Measurements from ENCODE around the gene CHMP4B. TPM values are rescaled to one million over a fixed set of nuclear protein-coding genes. Genes with fewer than 3 reads are reported as not detected.

CHMP4B gene
- polyA plus RNA-seq, 1 experiment = 65.3 TPM

- Histone ChIP-seq H3K36me3 (ENCODE audit: control insufficient read depth, insufficient read depth, low read length) (no peaks in the 10 kb centered on the region), H3K4me3 (ENCODE audit: low read depth, low read length) (no peak overlapping the region), H3K27me3 (ENCODE audit: control insufficient read depth, insufficient read depth, low read length) (peaks cover 2% of the 10 kb centered on the region)
- POLR2A ChIA-PET = no interaction called here
- no peak for TF ChIP-seq CTCF (IDR thresholded peaks at IDR 0.05; ENCODE audit: insufficient read depth, low read depth, low read length)
- DNase-seq (ENCODE audit: low read depth) = no peak
- CTCF ChIA-PET = interaction anchor here (0.6 to 2.9 kb wide), 5 partner anchors 9 to 33 kb away, joined by 3 to 8 read pairs (median 4); no protein-coding TSS in a partner anchor
These were observed 70.8 kb downstream of the CHMP4B start for GRCh38 chr20:33881989-33882388.

GRCh38 chr20:33882481-33882880 is 71.3 kb downstream of the CHMP4B start:
- TF ChIP-seq CTCF (IDR thresholded peaks at IDR 0.05; ENCODE audit: insufficient read depth, low read depth, low read length) = no peak
- ChIA-PET CTCF (interaction anchor here (1.0 to 2.9 kb wide), 4 partner anchors 8 to 20 kb away, joined by 3 to 8 read pairs (median 4); no protein-coding TSS in a partner anchor), POLR2A (no interaction called here)
- Histone ChIP-seq H3K27me3 (ENCODE audit: control insufficient read depth, insufficient read depth, low read length) (peaks cover 2% of the 10 kb centered on the region), H3K4me3 (ENCODE audit: low read depth, low read length) (no peak overlapping the region), H3K36me3 (ENCODE audit: control insufficient read depth, insufficient read depth, low read length) (no peaks in the 10 kb centered on the region)
- DNase-seq (ENCODE audit: low read depth) = no peak

GRCh38 chr20:33883164-33883563 is 72.0 kb downstream of the CHMP4B start:
- no peak for TF ChIP-seq CTCF (IDR thresholded peaks at IDR 0.05; ENCODE audit: insufficient read depth, low read depth, low read length)
- DNase-seq (ENCODE audit: low read depth) = no peak
- CTCF ChIA-PET = interaction anchor here (0.5 to 2.9 kb wide), 5 partner anchors 8 to 165 kb away, joined by 3 to 8 read pairs (median 4); no protein-coding TSS in a partner anchor
- POLR2A ChIA-PET = no interaction called here
- peaks cover 2% of the 10 kb centered on the region for H3K27me3 ChIP-seq (ENCODE audit: control insufficient read depth, insufficient read depth, low read length)
- H3K4me3 ChIP-seq (ENCODE audit: low read depth, low read length) = no peak overlapping the region
- H3K36me3 ChIP-seq (ENCODE audit: control insufficient read depth, insufficient read depth, low read length) = no peaks in the 10 kb centered on the region

- POLR2A ChIA-PET = no interaction called here
- Histone ChIP-seq H3K36me3 (ENCODE audit: control insufficient read depth, insufficient read depth, low read length) (no peaks in the 10 kb centered on the region), H3K27me3 (ENCODE audit: control insufficient read depth, insufficient read depth, low read length) (peaks cover 2% of the 10 kb centered on the region), H3K4me3 (ENCODE audit: low read depth, low read length) (no peak overlapping the region)
- TF ChIP-seq CTCF (IDR thresholded peaks at IDR 0.05; ENCODE audit: insufficient read depth, low read depth, low read length) = no peak
- CTCF ChIA-PET = interaction anchor here (2.5 to 2.9 kb wide), 2 partner anchors 13 to 22 kb away, joined by 5 to 8 read pairs; no protein-coding TSS in a partner anchor
- no peak for DNase-seq (ENCODE audit: low read depth)
These were observed 73.5 kb downstream of the CHMP4B start for GRCh38 chr20:33884633-33885032.

GRCh38 chr20:33889312-33889711 is 78.2 kb downstream of the CHMP4B start:
- H3K36me3 ChIP-seq (ENCODE audit: control insufficient read depth, insufficient read depth, low read length) = no peaks in the 10 kb centered on the region
- no peak for TF ChIP-seq CTCF (IDR thresholded peaks at IDR 0.05; ENCODE audit: insufficient read depth, low read depth, low read length)
- H3K27me3 ChIP-seq (ENCODE audit: control insufficient read depth, insufficient read depth, low read length) = peaks cover 2% of the 10 kb centered on the region; the same call in 1 of the 2 replicates
- POLR2A ChIA-PET = no interaction called here
- no peak overlapping the region for H3K4me3 ChIP-seq (ENCODE audit: low read depth, low read length)
- no peak for DNase-seq (ENCODE audit: low read depth)
- CTCF ChIA-PET = interaction anchor here (1.6 kb wide), 1 partner anchor 26 kb away, joined by 4 read pairs; no protein-coding TSS in a partner anchor

All from BJ (cell line).